DND-41 (cell line): ENCODE data around the gene C17orf75.

ENCODE experiments used
- EZH2 ChIP-seq: IDR thresholded peaks from 3 replicates; pipeline ENCODE4 v1.6.1; 2012; ENCODE audit warnings: borderline replicate concordance, low read depth, mild to moderate bottlenecking, moderate library complexity, low read length, inconsistent platforms; ENCODE audit not compliant: severe bottlenecking
- TF ChIP-seq, protein P1 (sequence below): IDR thresholded peaks from 2 replicates; pipeline ENCODE4 v1.5.1; 2012; ENCODE audit warnings: borderline replicate concordance, low read length, moderate library complexity, mild to moderate bottlenecking; ENCODE audit not compliant: poor library complexity, severe bottlenecking; ENCODE audit errors: extremely low read depth

DNA sequence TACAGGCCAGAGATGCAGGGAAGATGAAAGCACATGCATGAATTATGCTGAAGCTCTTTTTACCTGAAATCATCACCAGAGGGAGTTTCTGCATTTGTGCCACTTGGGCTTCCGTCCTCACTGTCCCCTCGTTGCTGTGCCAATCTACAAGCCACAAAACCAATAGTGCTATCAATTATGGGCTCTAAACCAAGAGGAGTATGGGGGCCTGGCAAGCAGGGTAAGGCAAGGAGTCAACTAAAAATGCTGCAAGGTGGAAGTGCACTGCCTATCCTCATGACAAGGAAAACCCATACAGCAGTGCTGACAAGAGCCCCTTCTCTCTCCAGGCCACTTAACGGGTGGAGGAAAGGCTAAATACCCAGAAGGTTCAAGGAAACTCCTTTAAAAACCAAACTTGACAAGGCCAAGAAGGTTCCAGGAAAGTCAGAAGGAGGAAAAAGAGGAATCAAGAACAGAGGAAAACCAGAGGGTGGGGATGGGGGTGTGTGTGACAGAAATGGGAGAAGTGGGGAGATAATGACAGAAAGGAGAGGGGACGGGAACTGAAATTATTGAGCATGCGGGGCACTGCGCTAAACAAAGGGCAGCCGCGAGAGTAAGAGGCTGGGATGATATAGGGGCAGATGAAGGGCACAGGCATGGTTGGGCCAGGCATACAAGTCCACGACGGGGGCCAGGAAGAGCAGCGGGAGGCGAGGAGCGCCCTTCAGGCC is 674 bp downstream of the C17orf75 start:
- TF ChIP-seq, protein P1, sequence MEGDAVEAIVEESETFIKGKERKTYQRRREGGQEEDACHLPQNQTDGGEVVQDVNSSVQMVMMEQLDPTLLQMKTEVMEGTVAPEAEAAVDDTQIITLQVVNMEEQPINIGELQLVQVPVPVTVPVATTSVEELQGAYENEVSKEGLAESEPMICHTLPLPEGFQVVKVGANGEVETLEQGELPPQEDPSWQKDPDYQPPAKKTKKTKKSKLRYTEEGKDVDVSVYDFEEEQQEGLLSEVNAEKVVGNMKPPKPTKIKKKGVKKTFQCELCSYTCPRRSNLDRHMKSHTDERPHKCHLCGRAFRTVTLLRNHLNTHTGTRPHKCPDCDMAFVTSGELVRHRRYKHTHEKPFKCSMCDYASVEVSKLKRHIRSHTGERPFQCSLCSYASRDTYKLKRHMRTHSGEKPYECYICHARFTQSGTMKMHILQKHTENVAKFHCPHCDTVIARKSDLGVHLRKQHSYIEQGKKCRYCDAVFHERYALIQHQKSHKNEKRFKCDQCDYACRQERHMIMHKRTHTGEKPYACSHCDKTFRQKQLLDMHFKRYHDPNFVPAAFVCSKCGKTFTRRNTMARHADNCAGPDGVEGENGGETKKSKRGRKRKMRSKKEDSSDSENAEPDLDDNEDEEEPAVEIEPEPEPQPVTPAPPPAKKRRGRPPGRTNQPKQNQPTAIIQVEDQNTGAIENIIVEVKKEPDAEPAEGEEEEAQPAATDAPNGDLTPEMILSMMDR = peak; percentile 39
- TF ChIP-seq EZH2 = no peak
